ENCODE measurements around the gene TCERG1L. TPM values are rescaled to one million over a fixed set of nuclear protein-coding genes. Genes with fewer than 3 reads are reported as not detected.
"Not testable (repeated sequence)": the region's sequence is repeated elsewhere in the genome, so short reads cannot be mapped to it uniquely, and the experiment has no call there.

The TCERG1L gene
- total RNA-seq (2014; rRNA removed; shearing (Covaris generic)), result 0.12 and 0.27 TPM in 2 replicates
- 0.15 and 0.41 TPM in 2 replicates for polyA plus RNA-seq (2014; cell fraction: nucleus; rRNA removed)

GRCh38 chr10:131311661-131312477 is at the start of gene TCERG1L:
Gene TCERG1L (minus strand): TSS chr10:131311721. CDS start chr10:131311635, 86 bp downstream.
- DNase-seq (ENCODE audit: extremely low read depth, low read depth), result peak; percentile 26

- no peak for DNase-seq (ENCODE audit: extremely low read depth, low read depth)
Measured at GRCh38 chr10:131358741-131359442, 47.4 kb upstream of the TCERG1L start.

- no peak for DNase-seq (ENCODE audit: extremely low read depth, low read depth)
Measured at GRCh38 chr10:131356442-131356841, 44.9 kb upstream of the TCERG1L start.

- no peak for DNase-seq (ENCODE audit: extremely low read depth, low read depth)
Measured at GRCh38 chr10:131355881-131356280, 44.4 kb upstream of the TCERG1L start.

- DNase-seq (ENCODE audit: extremely low read depth, low read depth), result no peak
Measured at GRCh38 chr10:131355056-131355455, 43.5 kb upstream of the TCERG1L start.

- DNase-seq (ENCODE audit: extremely low read depth, low read depth), result peak; percentile 4
Measured at GRCh38 chr10:131354380-131354779, 42.9 kb upstream of the TCERG1L start.

GRCh38 chr10:131352765-131353290 is 41.3 kb upstream of the TCERG1L start:
- no peak for DNase-seq (ENCODE audit: extremely low read depth, low read depth)

GRCh38 chr10:131350660-131351059 is 39.1 kb upstream of the TCERG1L start:
- DNase-seq (ENCODE audit: extremely low read depth, low read depth), result no peak

GRCh38 chr10:131350245-131350644 is 38.7 kb upstream of the TCERG1L start:
- DNase-seq (ENCODE audit: extremely low read depth, low read depth), result no peak

- DNase-seq (ENCODE audit: extremely low read depth, low read depth), result no peak
Measured at GRCh38 chr10:131346456-131346855, 34.9 kb upstream of the TCERG1L start.

- DNase-seq (ENCODE audit: extremely low read depth, low read depth), result no peak
Measured at GRCh38 chr10:131345691-131346090, 34.2 kb upstream of the TCERG1L start.

- no peak for DNase-seq (ENCODE audit: extremely low read depth, low read depth)
Measured at GRCh38 chr10:131344747-131345146, 33.2 kb upstream of the TCERG1L start.

GRCh38 chr10:131337741-131338140 is 26.2 kb upstream of the TCERG1L start:
- DNase-seq (ENCODE audit: extremely low read depth, low read depth), result no peak

GRCh38 chr10:131332821-131333220 is 21.3 kb upstream of the TCERG1L start:
- no peak for DNase-seq (ENCODE audit: extremely low read depth, low read depth)

GRCh38 chr10:131323880-131324279 is 12.4 kb upstream of the TCERG1L start:
- DNase-seq (ENCODE audit: extremely low read depth, low read depth), result no peak

GRCh38 chr10:131323025-131323424 is 11.5 kb upstream of the TCERG1L start:
- DNase-seq (ENCODE audit: extremely low read depth, low read depth), result no peak

GRCh38 chr10:131322575-131322974 is 11.1 kb upstream of the TCERG1L start:
- not testable (repeated sequence) for DNase-seq (ENCODE audit: extremely low read depth, low read depth)

- DNase-seq (ENCODE audit: extremely low read depth, low read depth), result no peak
Measured at GRCh38 chr10:131320860-131321604, 9.5 kb upstream of the TCERG1L start.

GRCh38 chr10:131318814-131319213 is 7.3 kb upstream of the TCERG1L start:
- DNase-seq (ENCODE audit: extremely low read depth, low read depth), result no peak

GRCh38 chr10:131318291-131318690 is 6.8 kb upstream of the TCERG1L start:
- DNase-seq (ENCODE audit: extremely low read depth, low read depth), result no peak
